Brain microvascular endothelial cell (primary cell): Measurements from ENCODE around the gene ANGPTL4.
"Not testable (repeated sequence)": the region's sequence is repeated elsewhere in the genome, so short reads cannot be mapped to it uniquely, and the experiment has no call there.

Experiments used
- DNase-seq: peaks from one replicate; pipeline ENCODE4 v3.0.0-alpha.2; 2020
- H3K27ac ChIP-seq: fragments of 250-450 bp; sonication (Bioruptor Pico); 2 replicates; pipeline ENCODE4 v1.5.1; 2020; ENCODE audit warnings: mild to moderate bottlenecking, moderate library complexity
- H3K27me3 ChIP-seq: fragments of 250-450 bp; sonication (Bioruptor Pico); replicated peaks from 2 replicates; pipeline ENCODE4 v1.5.1; 2020; ENCODE audit warnings: mild to moderate bottlenecking
- H3K36me3 ChIP-seq: fragments of 250-450 bp; sonication (Bioruptor Pico); replicated peaks from 2 replicates; pipeline ENCODE4 v1.5.1; 2020; ENCODE audit warnings: mild to moderate bottlenecking
- H3K4me3 ChIP-seq: 2 replicates; pipeline ENCODE4 v1.5.1; 2011; ENCODE audit warnings: low read depth, mild to moderate bottlenecking, control low read depth, low read length, moderate library complexity
- in situ Hi-C: cut with HindIII; loops from 2 replicates; pipeline ENCODE4 v1.10.0; 2017; ENCODE audit warnings: low sequenced_read_pairs, low pct_ligation_motif_present
- TF ChIP-seq, protein P1 (sequence below): IDR thresholded peaks from 2 replicates; pipeline ENCODE4 v1.5.1; 2011; ENCODE audit warnings: low read depth, mild to moderate bottlenecking, moderate library complexity, low read length, control low read depth, inconsistent platforms; ENCODE audit errors: missing control alignments

Gene ANGPTL4

DNA sequence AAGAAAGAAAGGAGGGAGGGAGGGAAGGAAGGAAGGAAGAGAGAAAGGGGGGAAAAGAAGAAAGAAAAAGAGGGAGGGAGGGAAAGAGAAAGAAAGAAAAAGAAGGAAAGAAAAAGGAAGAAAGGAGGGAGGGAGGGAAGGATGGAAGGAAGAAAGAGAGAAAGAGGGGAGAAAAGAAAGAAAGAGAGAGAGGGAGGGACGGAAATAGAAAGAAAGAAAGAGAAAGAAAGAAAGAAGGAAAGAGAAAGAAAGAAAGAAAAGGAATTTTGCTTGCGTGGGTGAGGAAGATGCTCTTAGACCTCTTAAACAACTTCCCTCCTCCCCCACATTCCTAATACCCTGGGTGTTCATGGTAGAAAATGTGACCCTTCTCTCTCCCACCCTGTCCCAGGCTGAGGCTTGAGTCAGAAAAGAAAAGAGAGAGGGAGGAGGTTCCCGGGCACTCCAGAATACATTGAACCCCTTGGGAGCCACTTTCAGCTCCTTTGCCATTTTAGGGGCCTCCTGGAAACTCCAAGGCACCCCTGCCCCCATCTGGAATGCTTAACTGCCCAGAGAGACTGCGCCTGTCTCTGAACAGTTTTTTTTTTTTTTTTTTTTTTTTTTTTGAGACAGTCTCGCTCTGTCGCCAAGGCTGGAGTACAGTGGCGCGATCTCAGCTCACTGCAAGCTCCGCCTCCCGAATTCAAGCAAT lies 11.7 kb upstream of the ANGPTL4 start:
- Histone ChIP-seq H3K4me3 (peak overlapping the region; percentile 35), H3K27me3 (no peaks in the 10 kb centered on the region), H3K27ac (peak overlapping the region; percentile 29), H3K36me3 (no peaks in the 10 kb centered on the region)
- in situ Hi-C loops, result no loop called here
- TF ChIP-seq, protein P1, sequence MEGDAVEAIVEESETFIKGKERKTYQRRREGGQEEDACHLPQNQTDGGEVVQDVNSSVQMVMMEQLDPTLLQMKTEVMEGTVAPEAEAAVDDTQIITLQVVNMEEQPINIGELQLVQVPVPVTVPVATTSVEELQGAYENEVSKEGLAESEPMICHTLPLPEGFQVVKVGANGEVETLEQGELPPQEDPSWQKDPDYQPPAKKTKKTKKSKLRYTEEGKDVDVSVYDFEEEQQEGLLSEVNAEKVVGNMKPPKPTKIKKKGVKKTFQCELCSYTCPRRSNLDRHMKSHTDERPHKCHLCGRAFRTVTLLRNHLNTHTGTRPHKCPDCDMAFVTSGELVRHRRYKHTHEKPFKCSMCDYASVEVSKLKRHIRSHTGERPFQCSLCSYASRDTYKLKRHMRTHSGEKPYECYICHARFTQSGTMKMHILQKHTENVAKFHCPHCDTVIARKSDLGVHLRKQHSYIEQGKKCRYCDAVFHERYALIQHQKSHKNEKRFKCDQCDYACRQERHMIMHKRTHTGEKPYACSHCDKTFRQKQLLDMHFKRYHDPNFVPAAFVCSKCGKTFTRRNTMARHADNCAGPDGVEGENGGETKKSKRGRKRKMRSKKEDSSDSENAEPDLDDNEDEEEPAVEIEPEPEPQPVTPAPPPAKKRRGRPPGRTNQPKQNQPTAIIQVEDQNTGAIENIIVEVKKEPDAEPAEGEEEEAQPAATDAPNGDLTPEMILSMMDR, result no peak
- DNase-seq, result peak; percentile 47

DNA sequence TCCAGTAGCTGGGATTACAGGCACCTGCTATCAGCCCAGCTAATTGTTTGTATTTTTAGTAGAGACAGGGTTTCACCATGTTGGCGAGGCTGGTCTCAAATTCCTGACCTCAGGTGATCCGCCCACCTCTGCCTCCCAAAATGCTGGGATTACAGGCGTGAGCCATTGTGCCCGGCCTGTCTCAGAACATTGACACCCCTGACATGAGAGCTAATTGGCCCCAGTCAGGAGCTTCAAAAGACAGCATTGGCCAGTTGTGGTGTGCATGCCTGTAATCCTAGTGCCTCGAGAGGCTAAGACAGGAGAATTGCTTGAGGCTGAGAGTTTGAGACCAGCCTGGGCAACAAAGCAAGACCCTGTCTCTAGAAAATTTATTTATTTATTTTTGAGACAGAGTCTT lies 11.1 kb upstream of the ANGPTL4 start:
- in situ Hi-C loops, DNase-seq: not testable (repeated sequence)

DNA sequence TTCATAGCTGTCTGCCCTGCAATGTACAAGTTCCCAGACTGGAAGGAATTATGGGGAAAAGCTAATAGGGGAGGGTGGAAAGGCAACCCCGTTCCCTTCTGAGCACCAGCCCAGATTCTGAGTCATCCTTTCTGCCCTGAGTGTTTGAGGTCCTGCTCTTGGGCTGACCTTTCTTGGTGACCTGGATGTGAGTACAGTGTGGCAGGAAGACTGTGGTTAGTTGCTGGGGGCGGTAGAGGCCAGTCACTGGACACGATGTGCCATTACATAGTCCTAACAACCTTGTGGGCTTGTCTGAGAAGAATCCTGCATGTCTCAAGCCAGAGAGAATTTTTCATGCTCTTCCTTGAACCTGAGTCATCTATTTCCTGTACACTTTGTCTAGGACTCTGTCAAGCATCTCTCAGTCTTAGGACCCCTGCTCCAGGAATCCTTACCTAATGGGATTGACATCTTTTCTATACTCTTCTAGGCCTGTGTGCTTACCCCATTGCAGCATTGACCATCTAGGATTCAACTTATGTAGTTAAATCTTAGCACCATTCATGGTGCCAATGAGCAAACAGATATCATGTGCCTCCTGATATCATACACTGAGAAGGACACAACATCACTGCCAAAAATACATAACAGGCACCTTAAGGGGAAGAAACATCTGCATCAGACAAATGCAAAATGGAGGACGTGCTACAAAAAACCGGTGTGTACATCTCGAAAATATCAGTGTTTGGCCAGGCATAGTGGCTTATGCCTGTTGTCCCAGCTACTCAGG lies 8.1 kb upstream of the ANGPTL4 start:
- in situ Hi-C loops, result no loop called here
- peak overlapping the region; percentile 95 for H3K27ac ChIP-seq

More for the DNA sequence above, 11.1 kb upstream of the ANGPTL4 start:
- not testable (repeated sequence) for H3K27ac ChIP-seq, H3K4me3 ChIP-seq, H3K27me3 ChIP-seq, H3K36me3 ChIP-seq

DNA sequence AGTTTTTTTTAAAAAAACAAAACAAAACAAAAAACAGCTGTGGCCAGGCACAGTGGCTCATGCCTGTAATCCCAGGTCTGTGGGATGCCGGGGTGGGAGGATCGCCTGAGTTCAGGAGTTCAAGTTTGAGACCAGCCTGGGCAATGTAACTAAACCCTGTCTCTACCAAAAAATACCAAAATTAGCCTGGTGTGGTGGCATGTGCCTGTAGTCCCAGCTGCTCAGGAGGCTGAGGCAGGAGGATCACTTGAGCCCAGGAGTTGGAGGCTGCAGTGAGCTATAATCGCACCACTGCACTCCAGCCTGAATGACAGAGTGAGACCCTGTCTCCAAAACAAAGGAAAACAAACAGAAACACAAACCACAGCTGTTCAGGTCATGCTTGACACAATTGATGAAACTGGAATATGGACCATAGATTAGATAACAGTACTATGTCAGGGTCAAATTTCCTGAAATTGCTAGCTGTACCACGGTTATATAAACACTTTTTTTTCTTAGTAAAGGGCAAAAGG lies 6.9 kb upstream of the ANGPTL4 start:
- no peaks in the 10 kb centered on the region for H3K27me3 ChIP-seq
- no peak overlapping the region for H3K4me3 ChIP-seq
- H3K27ac ChIP-seq, result peak overlapping the region; percentile 95
- DNase-seq, result peak; percentile 84
- TF ChIP-seq, protein P1, result no peak
- H3K36me3 ChIP-seq, result no peaks in the 10 kb centered on the region
- in situ Hi-C loops, result no loop called here

More for the DNA sequence above, 8.1 kb upstream of the ANGPTL4 start:
- H3K36me3 ChIP-seq, result no peaks in the 10 kb centered on the region
- TF ChIP-seq, protein P1, result no peak
- no peak overlapping the region for H3K4me3 ChIP-seq
- DNase-seq, result peak; percentile 99
- no peaks in the 10 kb centered on the region for H3K27me3 ChIP-seq

DNA sequence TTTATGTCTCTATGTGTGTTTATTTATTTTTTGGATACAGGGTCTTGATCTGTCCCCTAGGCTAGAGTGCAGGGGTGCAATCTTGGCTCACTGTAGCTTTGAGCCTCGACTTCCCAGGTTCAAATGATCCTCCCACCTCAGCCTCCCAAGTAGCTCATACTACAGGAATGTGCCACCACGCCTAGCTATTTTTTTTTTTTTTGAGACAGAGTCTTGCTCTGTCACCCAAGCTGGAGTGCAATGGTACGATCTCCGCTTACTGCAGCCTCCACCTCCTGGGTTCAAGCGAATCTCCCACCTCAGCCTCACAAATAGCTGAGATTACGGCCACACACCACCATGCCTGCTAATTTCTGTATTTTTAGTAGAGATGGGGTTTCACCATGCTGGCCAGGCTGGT lies 5.0 kb upstream of the ANGPTL4 start:
- Histone ChIP-seq H3K4me3 (no peak overlapping the region), H3K36me3 (no peaks in the 10 kb centered on the region), H3K27ac (no peak overlapping the region), H3K27me3 (no peaks in the 10 kb centered on the region)
- DNase-seq, result no peak
- TF ChIP-seq, protein P1, result no peak
- in situ Hi-C loops, result no loop called here

DNA sequence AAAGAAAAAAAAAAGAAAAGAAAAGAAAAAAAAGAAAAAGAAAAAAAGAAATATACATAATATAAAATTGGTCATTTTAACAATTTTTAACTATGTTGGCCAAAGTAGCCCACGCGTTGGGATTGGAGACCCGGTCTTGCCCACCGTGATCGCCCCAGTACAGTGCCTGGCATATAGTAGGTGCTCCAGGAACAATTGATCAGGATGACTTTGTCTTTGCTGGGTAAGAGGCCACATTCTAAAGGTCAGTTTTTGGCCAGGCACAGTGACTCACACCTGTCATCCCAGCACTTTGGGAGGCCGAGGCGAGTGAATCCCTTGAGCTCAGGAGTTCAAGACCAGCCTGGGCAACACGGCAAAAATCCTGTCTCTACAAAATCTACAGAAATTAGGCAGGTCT lies 3.8 kb upstream of the ANGPTL4 start:
- Histone ChIP-seq H3K4me3 (no peak overlapping the region), H3K36me3 (no peaks in the 10 kb centered on the region), H3K27ac (no peak overlapping the region), H3K27me3 (no peaks in the 10 kb centered on the region)
- DNase-seq, result no peak
- in situ Hi-C loops, result no loop called here
- TF ChIP-seq, protein P1, result no peak
